Activated CD8-positive, alpha-beta memory T cell treated with anti-CD3 and anti-CD28 coated beads for 48 hours (primary cell): ENCODE results near the gene SNRK.
"Not testable (repeated sequence)": the region's sequence is repeated elsewhere in the genome, so short reads cannot be mapped to it uniquely, and the experiment has no call there.

ENCODE experiments used
- DNase-seq, 3 experiments: peaks; one replicate each; pipeline ENCODE4 v3.0.0-alpha.2; 2020; ENCODE audit warnings: low read depth in 2 of 3, low spot score in 2 of 3

The SNRK gene

DNA sequence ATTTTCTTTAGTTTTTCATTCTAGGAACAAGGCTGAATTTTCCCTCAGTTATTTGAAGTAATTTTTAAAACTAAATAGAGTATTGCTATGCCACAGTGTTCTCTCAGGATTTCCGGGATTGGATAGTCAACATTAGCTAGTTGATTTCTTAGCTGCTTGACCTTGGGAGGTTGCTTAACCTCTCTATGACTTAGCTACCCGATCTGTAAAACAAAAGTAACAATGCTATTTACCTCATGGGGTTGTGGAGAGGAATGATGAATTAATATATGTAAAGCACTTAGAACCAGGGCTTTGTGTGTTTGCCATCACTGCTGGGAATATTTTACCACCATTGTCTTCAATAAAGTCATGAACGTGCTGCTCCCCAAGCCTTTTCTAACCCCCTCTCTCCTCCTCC is 57.5 kb downstream of the SNRK start:
- DNase-seq: no peak

DNA sequence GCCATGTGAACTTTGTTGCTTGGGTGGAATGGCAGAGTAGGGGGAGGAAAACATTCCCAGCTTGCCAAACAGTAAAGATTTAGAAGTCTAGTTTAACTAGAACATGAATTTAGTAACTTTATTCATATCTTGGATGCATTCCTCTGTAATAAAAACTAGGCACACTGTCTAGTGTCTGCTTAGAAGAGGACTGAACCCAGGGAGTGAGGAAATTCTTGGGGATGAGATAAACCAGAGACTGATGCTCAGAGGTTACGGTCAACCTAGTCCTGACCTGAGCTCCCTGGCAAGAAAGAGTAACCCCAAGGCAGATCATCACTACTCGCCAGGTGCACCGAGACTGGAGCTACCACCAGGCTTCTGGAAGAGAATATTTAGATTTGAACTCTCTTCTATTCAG is 58.2 kb downstream of the SNRK start:
- no peak for DNase-seq

- DNase-seq: no peak
Measured at GRCh38 chr3:43345246-43345645, 58.9 kb downstream of the SNRK start.

- no peak for DNase-seq
Measured at GRCh38 chr3:43345877-43346276, 59.5 kb downstream of the SNRK start.

GRCh38 chr3:43346978-43347749 is 60.8 kb downstream of the SNRK start:
- DNase-seq: no peak

DNA sequence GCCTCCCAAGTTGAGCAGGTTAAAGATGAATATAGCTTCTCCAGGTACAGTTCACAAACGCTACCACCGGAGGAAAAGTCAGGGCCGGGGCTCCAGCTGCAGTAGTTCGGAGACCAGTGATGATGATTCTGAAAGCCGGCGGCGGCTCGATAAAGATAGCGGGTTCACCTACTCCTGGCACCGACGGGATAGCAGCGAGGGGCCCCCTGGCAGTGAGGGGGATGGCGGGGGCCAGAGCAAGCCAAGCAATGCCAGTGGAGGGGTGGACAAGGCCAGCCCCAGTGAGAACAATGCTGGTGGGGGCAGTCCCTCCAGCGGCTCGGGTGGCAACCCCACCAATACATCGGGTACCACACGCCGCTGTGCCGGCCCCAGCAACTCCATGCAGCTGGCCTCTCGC is 61.4 kb downstream of the SNRK start:
- DNase-seq: no peak

DNA sequence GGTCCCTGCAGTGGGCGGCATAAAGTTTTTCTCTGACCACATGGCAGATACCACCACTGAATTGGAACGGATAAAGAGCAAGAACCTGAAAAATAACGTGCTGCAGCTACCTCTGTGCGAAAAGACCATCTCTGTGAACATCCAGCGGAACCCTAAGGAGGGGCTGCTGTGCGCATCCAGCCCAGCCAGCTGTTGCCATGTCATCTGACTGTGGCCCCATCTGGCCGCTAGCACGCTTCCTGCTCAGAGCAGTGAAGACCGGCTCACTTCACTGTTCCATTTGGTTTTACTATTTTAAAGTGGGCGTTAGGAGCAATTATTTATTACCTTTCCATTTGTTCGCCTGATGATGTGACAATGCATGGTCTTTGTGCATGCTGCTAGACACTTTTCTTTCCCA is 62.0 kb downstream of the SNRK start:
- DNase-seq: no peak

DNA sequence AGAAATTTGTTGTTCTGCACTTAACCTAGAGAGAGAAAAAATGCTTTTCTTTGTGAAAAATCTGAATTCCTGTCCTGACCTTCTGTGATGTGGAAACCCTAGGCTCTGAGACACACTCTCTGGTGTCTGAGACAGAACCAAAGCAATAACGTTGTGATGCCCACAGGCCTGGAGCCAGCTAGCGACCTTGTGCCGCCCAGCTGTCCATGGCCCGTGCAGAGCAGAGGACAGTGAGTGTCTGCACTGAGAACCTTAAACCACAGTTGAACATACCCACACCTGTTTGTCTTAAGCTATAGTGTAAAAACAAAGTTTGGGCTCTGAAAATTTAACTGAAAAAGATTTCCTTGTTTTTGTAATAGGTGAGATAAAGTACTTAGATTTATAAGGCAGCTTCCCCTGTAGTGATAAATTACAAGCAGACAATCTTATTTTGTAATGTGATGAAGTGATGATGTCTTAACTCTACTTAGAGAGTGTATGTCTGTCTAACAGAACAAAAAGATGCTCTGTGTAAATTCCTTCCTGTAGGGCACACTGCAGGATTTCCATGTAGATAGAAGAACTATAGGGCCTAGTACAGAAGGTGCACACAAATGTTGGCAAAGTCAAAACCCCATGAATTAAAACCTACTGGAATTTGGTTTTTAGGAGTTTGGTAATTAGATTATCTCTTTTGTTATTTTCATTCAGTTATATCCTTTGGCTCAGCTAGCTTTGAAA is 62.7 kb downstream of the SNRK start:
- no peak for DNase-seq

- no peak for DNase-seq
Measured at GRCh38 chr3:43349716-43350115, 63.4 kb downstream of the SNRK start.

- no peak for DNase-seq
Measured at GRCh38 chr3:43353393-43353792, 67.1 kb downstream of the SNRK start.

- no peak for DNase-seq
Measured at GRCh38 chr3:43353923-43354670, 67.8 kb downstream of the SNRK start.

DNA sequence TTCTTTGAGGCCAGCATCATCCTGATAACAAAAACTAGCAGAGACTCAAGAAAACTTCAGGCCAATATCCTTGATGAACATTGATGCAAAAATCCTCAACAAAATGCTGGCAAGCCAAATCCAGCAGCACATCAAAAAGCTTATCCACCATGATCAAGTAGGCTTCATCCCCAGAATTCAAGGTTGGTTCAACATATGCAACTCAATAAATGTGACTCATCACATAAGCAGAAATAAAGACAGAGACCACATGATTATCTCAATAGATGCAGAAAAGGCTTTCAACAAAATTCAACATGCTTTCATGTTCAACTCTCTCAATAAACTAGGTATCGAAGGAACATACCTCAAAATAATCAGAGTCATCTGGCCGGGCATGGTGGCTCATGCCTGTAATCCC is 69.7 kb downstream of the SNRK start:
- not testable (repeated sequence) for DNase-seq

GRCh38 chr3:43361077-43361476 is 74.7 kb downstream of the SNRK start:
- no peak for DNase-seq

DNA sequence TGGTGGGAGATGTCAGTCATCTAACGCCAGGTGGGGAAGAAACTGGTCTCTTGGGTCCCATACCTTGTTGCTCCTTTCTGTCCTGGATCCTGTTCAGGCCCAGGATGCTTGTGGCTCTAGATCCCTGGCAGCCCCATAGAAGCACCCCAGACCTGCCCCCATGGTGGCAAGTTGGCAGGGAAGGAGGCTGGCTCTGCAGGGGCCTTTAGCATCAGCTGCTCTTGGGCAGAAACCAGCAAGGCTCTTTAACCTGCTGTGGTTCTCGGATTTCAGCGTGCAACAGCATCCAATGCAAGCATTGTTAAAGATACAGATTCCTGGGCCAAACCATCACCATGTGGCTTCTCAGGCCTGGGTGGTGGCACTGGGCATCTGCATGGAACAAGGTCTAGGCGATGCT is 75.8 kb downstream of the SNRK start:
- DNase-seq: no peak

GRCh38 chr3:43362961-43363360 is 76.6 kb downstream of the SNRK start:
- DNase-seq: no peak

DNA sequence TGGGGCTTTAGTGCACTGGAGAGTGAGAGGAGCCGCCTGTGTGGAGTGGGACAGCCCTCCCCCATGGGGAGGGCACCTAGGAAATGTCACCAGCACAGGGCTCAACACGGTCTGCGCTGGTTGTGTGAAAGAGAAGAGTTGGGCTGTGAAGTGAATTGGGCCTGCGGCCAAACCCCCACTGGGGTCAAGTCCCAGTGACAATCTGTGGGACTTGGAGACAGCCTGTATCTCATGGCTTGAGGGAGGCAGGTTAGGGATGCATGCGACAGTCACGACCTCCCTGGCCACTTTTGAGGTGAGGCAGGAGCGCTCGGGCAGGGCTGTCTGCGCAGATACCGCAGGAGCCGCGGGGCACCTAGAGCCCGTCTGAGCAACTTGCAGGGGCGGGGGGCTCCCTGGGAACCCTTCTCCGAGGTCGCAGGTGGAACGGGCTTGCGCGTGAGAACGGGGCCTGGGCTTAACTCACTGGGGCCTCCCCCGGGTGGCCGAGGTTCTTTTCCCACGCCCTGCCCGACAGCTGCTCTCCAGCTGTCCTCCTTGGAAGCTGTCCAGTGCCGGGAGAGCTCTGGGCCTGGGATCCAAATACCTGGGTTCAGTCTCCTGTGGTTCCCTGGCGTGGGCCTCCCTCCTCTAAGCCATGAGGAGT is 77.4 kb downstream of the SNRK start:
- no peak for DNase-seq

DNA sequence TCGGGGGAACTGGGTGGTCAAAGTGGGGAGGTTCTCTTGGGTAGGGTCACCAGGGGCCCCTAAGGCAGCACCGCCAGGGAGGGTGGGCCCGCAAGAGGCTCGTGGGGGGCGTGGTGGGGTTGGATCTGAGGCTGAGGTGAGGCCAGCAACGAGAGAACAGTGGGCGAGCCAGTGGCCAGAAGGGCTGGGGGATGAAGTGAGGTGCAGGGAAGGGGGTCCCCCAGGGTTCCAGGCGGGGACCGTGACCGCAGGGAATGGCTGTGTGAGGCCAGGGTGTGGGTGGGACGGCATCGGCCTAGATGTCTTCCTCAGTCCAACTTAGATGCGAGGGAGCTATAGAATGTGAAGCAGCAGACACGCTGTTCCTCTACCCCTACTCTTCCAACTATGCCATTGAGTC is 78.2 kb downstream of the SNRK start:
- no peak for DNase-seq

GRCh38 chr3:43364926-43365325 is 78.6 kb downstream of the SNRK start:
- DNase-seq: no peak

DNA sequence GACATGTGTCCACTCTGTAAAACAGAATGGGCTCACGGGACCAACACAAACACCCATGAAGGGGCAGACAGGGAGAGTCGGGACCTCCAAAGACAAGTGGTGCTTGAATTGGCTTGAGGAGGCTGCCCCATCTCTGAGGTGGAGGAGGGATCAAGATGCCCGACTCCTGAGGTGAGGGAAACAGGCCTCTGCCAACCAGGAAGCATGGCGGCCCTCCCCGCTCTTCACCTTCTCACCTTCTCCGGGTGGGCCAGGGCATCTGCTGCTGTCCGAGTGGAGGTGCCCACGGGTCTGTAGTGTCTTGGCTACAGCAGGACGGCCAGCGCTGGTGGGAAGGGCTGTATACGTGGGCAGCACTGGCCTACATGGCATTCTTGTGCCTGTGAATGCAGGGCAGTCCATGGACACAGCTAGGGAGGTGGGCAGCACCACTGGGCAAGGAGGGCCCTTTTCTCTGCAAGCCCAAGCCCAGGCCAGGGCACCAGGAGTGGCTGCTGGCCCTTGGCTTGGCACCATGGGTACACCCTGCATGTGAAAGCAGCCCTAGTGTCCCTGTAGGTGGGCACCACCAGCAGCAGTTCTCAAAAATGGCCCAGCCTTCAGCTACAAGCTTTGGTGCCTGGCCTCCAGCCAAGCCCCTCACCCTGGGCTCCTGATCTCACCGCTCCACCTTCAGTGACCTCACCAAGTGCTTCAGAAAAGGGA is 79.4 kb downstream of the SNRK start:
- DNase-seq: no peak

- DNase-seq: no peak
Measured at GRCh38 chr3:43366481-43366880, 80.1 kb downstream of the SNRK start.

DNA sequence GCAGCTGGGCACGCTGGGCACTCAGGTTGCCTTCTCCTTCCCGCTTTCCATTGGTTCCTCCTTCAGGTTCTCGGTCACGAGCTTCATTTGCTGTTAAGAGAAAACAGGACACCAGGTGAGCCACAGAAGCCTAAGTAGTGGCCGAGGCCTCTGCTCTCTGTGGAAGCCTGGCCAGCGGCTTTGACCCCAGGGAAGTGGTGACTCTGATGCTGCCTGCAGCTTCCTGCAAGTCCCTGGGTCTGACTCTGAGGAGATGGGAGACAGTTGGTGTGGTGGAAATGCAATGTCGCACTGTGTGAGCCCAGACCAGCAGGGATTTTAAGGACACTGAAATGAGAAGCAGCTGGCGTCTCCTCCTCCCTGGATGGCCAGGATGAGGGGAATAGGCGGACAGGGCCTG is 80.5 kb downstream of the SNRK start:
- DNase-seq: no peak
